GM21529 (cell line): Measurements from ENCODE around the gene ROCK2.

Experiments used
- ATAC-seq: cut with Tn5 transposase; IDR thresholded peaks from one replicate; pipeline ENCODE4 v1.9.1; 2021; ENCODE audit not compliant: unreplicated experiment

ROCK2 gene

GRCh38 chr2:11344342-11344955 lies at the start of gene ROCK2:
ROCK2 (minus strand) TSS chr2:11344636; CDS start chr2:11344136, 500 bp downstream.
- ATAC-seq: peak; percentile 61

- no peak for ATAC-seq
Observed at GRCh38 chr2:11393711-11394236, 49.3 kb upstream of the ROCK2 start.

- no peak for ATAC-seq
Observed at GRCh38 chr2:11391942-11392266, 47.5 kb upstream of the ROCK2 start.

- no peak for ATAC-seq
Observed at GRCh38 chr2:11390399-11390658, 45.9 kb upstream of the ROCK2 start.

GRCh38 chr2:11389551-11390398 lies 45.3 kb upstream of the ROCK2 start:
- no peak for ATAC-seq

GRCh38 chr2:11389052-11389420 lies 44.6 kb upstream of the ROCK2 start:
- ATAC-seq: no peak

GRCh38 chr2:11388262-11389051 lies 44.0 kb upstream of the ROCK2 start:
- peak; percentile 73 for ATAC-seq

- no peak for ATAC-seq
Observed at GRCh38 chr2:11387843-11388242, 43.4 kb upstream of the ROCK2 start.

GRCh38 chr2:11387100-11387390 lies 42.6 kb upstream of the ROCK2 start:
- ATAC-seq: no peak

GRCh38 chr2:11385847-11386246 lies 41.4 kb upstream of the ROCK2 start:
- no peak for ATAC-seq

- no peak for ATAC-seq
Observed at GRCh38 chr2:11385216-11385615, 40.8 kb upstream of the ROCK2 start.

GRCh38 chr2:11379558-11379957 lies 35.1 kb upstream of the ROCK2 start:
- no peak for ATAC-seq

- ATAC-seq: peak; percentile 94
Observed at GRCh38 chr2:11377928-11378545, 33.6 kb upstream of the ROCK2 start.

GRCh38 chr2:11376071-11376470 lies 31.6 kb upstream of the ROCK2 start:
- no peak for ATAC-seq

GRCh38 chr2:11375689-11376027 lies 31.2 kb upstream of the ROCK2 start:
- no peak for ATAC-seq

GRCh38 chr2:11375025-11375688 lies 30.7 kb upstream of the ROCK2 start:
- no peak for ATAC-seq

- ATAC-seq: no peak
Observed at GRCh38 chr2:11373096-11373495, 28.7 kb upstream of the ROCK2 start.

GRCh38 chr2:11371092-11371937 lies 26.9 kb upstream of the ROCK2 start:
- ATAC-seq: no peak

- no peak for ATAC-seq
Observed at GRCh38 chr2:11370377-11371091, 26.1 kb upstream of the ROCK2 start.
